Mucosa of stomach (tissue), 1 donor: Measurements from ENCODE around the gene TMOD3.

Source experiments
- H3K27me3 ChIP-seq: one replicate; pipeline ENCODE4 v1.7.0; 2013; ENCODE audit warnings: mild to moderate bottlenecking, low read length; ENCODE audit not compliant: control insufficient read depth, insufficient read depth
- H3K36me3 ChIP-seq: one replicate; pipeline ENCODE4 v1.7.0; 2013; ENCODE audit warnings: low read length; ENCODE audit not compliant: control insufficient read depth, insufficient read depth
- H3K4me1 ChIP-seq: one replicate; pipeline ENCODE4 v1.7.0; 2013; ENCODE audit warnings: mild to moderate bottlenecking, low read length; ENCODE audit not compliant: control insufficient read depth, insufficient read depth
- H3K4me3 ChIP-seq: one replicate; pipeline ENCODE4 v1.7.0; 2013; ENCODE audit warnings: low read length
- H3K9ac ChIP-seq: one replicate; pipeline ENCODE4 v1.7.0; 2013; ENCODE audit warnings: mild to moderate bottlenecking, low read length, moderate library complexity
- H3K9me3 ChIP-seq: one replicate; pipeline ENCODE4 v1.7.0; 2013; ENCODE audit warnings: mild to moderate bottlenecking, low read length, moderate library complexity; ENCODE audit not compliant: control insufficient read depth
- donor health status: Pancreatic carcinoma.

TMOD3 gene

DNA sequence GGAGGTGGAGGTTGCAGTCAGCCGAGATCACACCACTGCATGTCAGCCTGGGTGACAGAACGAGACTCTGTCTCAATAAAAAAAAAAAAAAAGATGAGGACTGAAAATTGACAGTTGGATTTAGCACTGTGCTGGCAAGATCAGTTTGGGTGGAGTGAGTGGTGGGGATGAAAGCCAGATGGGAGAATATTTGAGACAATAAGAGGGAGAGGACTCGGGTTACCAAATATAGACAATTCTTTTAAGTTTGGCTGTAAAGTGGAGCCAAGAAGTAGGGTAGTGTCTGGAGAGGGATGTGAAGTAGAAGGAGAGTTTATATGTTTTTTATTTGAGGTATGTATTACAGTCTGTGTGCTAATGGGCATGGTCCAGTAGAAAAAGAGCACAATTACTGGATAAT is 20.4 kb downstream of the TMOD3 start:
- Histone ChIP-seq H3K36me3 (no peaks in the 10 kb centered on the region), H3K4me1 (peaks cover 24% of the 10 kb centered on the region), H3K4me3 (no peak overlapping the region), H3K9ac (no peak overlapping the region), H3K27me3 (no peaks in the 10 kb centered on the region), H3K9me3 (no peaks in the 10 kb centered on the region)

DNA sequence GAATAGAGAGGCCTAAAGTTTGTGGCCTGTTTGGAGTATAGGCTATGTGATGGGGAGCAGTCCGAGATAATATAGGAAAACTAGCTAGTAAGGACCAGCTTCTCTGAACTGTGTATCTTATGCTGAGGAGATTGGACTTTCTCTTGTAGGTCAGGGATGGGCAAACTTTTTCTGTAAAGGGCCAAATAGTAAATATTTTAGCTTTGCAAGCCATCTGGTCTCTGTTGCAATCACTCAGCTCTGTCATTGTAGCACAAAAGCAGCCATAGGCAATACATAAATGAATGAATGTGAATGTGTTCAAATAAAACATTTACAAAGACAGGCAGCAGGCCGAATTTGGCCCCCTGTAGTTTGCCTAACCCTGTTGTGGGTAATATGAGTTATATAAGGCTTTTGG is 24.5 kb downstream of the TMOD3 start:
- no peaks in the 10 kb centered on the region for H3K27me3 ChIP-seq
- H3K4me1 ChIP-seq = peaks cover 4% of the 10 kb centered on the region
- H3K9me3 ChIP-seq = no peaks in the 10 kb centered on the region
- no peak overlapping the region for H3K9ac ChIP-seq
- no peak overlapping the region for H3K4me3 ChIP-seq
- H3K36me3 ChIP-seq = no peaks in the 10 kb centered on the region

DNA sequence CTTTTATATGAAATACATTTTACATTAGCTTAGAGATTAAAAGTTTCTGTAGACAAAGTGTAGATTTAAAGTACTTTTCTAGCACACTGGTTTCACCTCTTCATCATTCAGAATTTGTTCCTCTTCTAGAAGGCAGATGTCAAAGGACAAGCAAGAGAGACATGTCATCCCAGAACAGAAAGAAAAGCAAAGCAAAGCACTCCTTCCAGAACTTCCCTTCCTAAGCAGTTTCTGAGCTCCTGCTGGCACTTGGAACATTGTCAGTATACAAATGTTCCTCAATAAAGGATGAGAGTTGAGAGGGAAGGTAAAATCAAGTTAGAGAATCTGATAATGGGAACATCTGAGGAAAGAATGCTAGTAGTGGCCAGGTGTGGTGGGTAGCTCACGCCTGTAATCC is 26.2 kb downstream of the TMOD3 start:
- no peak overlapping the region for H3K4me3 ChIP-seq
- no peaks in the 10 kb centered on the region for H3K4me1 ChIP-seq

DNA sequence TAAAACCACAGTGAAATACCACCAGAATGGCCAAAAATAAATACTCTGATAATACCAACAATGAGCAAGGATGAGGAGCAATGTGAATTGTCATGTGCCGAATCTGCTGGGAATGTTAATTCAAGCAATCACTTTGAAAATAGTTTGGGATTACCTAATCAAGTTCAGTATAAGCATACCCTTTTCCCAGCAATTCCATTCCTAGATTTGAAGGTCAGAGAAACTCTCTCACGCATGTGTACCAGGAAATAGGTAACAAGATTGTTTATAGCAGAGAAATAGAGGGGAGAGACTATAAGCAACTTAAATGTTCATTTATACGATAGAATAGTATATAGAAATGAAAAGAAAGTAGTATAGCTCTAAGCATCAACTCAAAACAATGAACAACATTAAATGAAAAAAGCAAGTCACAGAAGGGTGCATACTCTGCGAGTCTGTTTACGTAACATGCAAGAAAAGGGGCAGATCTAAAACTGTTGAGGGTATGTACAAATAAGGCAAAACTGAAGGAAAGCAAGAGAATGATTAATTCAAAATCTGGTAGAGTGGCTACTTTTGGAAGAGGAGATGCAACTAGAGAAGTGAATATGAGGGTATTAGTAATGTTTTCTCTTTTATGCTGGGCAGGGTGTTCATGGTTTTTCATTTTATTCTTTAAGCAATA is 27.4 kb downstream of the TMOD3 start:
- Histone ChIP-seq H3K9me3 (no peaks in the 10 kb centered on the region), H3K4me3 (no peak overlapping the region), H3K27me3 (no peaks in the 10 kb centered on the region), H3K4me1 (no peaks in the 10 kb centered on the region), H3K36me3 (no peaks in the 10 kb centered on the region), H3K9ac (no peak overlapping the region)

More for the DNA sequence above, 26.2 kb downstream of the TMOD3 start:
- Histone ChIP-seq H3K9ac (no peak overlapping the region), H3K27me3 (no peaks in the 10 kb centered on the region), H3K9me3 (no peaks in the 10 kb centered on the region), H3K36me3 (no peaks in the 10 kb centered on the region)

DNA sequence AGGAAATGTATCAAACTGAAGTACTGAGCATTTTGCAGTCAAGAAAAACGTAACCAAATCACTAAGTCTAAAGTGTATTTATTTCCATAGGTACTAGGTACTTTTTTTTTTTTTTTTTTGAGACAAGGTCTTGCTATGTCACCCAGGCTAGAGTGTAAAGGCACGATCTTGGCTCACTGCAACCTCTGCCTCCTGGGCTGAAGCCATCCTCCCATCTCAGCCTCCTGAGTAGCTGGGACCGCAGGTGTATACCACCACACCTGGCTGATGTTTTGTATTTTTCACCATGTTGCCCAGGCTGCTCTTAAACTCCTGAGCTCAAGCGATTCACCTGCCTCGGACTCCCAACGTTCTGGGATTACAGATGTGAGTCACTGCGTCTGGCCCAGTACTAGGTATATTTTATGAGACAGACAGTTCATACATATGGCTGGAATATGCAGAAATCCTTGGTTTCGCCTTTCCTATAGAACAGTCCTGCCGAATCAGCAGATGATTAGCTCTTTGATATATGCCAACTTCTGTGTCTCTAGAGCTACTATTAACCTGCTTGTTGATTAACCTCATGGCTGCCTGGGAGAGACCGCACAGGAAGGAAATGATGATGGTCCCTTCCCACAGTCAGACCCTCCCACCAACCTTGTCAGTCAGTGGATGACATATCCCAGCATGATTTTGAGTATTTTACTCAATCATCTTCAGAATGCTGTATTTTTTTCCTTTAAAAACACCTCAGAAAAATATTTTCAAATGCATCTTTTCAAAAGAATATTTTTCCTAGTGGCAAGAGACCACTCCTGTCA is 32.3 kb downstream of the TMOD3 start:
- Histone ChIP-seq H3K9me3 (no peaks in the 10 kb centered on the region), H3K4me1 (no peaks in the 10 kb centered on the region), H3K9ac (no peak overlapping the region), H3K36me3 (no peaks in the 10 kb centered on the region), H3K27me3 (no peaks in the 10 kb centered on the region), H3K4me3 (no peak overlapping the region)

DNA sequence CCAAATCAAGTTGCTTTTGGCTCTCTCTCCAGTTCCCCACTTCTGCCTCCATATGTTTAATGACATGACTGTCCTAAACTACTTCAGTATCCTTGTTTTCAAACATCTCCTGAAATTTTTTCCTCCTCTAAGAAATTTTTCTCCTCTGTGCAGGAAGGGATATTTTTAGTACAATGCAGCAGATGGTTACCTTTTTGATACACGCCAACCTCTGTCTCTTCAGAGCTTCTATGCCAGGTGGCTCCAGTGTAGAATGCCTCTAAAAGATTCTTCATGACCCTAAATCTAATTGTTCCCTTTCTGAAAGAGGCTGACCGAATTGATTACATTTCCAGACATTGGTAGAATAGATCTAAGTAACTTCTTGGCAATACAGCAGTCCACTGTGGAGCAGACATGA is 33.7 kb downstream of the TMOD3 start:
- Histone ChIP-seq H3K36me3 (no peaks in the 10 kb centered on the region), H3K27me3 (no peaks in the 10 kb centered on the region), H3K9me3 (no peaks in the 10 kb centered on the region), H3K9ac (no peak overlapping the region), H3K4me1 (no peaks in the 10 kb centered on the region), H3K4me3 (no peak overlapping the region)

DNA sequence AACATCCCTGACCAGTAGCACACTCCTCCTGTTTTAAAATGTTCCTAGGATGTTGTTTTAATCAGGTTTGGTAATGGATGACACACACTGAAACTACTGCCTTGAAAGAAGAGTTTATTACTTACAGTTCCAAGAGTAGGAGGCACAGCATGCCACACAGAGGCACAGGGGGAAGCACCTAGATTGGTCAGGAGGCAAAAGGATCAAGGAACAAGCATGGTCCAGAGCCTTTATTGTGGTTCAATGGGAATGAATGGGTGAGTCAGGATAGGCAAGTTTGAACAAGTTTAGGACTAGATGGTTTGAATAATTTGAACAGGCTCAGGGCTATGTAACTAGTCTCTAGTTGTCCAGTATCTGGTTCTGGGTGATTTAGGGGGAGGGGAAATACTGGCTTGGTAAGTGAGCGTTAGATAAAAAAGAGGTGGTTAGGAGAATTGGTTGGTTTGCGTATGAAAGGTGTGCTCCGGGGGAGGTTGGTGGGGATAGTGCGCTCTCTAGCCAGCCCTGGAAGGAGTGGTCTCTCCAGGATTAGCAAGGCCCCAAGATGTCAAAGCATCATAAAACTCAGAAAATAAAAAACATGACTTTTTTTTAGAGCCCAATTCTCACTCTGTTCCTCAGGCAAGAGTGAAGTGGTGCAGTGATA is 35.1 kb downstream of the TMOD3 start:
- Histone ChIP-seq H3K4me1 (no peaks in the 10 kb centered on the region), H3K4me3 (no peak overlapping the region), H3K9me3 (no peaks in the 10 kb centered on the region), H3K9ac (no peak overlapping the region), H3K36me3 (no peaks in the 10 kb centered on the region), H3K27me3 (no peaks in the 10 kb centered on the region)

DNA sequence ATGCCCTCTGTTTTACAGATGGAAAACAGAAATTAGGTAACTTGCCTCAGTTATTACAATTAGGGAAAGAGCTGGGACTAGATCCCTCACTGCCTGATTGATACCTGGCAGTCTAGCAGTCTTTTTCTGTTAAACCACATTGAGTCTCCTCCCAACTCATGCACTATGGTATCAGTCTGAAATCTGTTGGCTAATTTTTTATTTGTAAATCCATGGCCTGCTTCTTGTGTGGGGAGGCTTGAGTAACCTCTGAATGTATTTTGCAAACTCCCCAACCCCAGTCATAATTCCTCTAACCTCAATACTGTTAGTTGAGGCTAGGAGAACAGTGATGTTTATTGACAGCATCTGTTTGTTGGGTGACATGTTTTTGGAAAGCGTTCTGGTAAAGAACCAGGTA is 35.9 kb downstream of the TMOD3 start:
- H3K4me3 ChIP-seq = no peak overlapping the region
- H3K36me3 ChIP-seq = peaks cover 2% of the 10 kb centered on the region
- H3K9ac ChIP-seq = no peak overlapping the region
- no peaks in the 10 kb centered on the region for H3K27me3 ChIP-seq
- no peaks in the 10 kb centered on the region for H3K9me3 ChIP-seq
- H3K4me1 ChIP-seq = no peaks in the 10 kb centered on the region

DNA sequence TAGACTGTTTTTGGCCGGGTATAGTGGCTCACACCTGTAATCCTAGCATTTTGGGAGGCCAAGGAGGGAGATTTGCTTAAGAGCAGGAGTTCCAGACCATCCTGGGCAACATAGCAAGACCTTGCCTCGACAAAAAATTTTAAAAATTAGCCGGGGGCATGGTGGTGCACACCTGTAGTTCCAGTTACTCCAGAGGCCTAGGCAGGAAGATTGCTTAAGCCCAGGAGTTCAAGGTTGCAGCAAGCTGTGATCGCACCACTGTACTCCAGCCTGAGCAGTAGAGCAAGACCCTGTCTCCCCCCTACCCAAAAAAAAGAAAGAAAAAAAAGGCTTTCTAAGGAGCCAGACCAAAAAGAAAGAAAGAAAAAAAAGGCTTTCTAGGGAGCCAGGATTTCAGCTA is 36.7 kb downstream of the TMOD3 start:
- Histone ChIP-seq H3K36me3 (peaks cover 5% of the 10 kb centered on the region), H3K4me1 (no peaks in the 10 kb centered on the region), H3K9me3 (no peaks in the 10 kb centered on the region), H3K4me3 (no peak overlapping the region), H3K27me3 (no peaks in the 10 kb centered on the region), H3K9ac (no peak overlapping the region)

DNA sequence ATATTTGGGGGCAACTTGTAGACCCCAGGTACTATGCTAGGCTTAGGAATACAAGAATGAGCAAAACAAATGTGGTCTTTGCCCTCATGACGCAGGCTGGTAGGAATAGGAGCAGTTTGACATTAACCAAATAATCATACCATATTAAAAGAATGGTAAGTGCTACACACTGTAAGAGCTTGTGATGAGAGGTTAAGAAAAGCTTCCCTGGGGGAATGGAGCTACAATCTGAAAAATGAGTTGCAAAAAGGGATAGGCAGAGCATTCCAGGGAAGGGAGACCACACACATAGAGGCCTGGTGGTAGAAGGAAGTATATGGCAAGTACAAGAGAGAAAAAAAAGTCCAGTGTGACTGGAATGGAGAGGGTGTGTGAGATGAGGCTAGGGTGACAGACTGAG is 37.3 kb downstream of the TMOD3 start:
- Histone ChIP-seq H3K27me3 (no peaks in the 10 kb centered on the region), H3K9me3 (no peaks in the 10 kb centered on the region), H3K36me3 (peaks cover 5% of the 10 kb centered on the region), H3K4me1 (no peaks in the 10 kb centered on the region), H3K4me3 (no peak overlapping the region), H3K9ac (no peak overlapping the region)

DNA sequence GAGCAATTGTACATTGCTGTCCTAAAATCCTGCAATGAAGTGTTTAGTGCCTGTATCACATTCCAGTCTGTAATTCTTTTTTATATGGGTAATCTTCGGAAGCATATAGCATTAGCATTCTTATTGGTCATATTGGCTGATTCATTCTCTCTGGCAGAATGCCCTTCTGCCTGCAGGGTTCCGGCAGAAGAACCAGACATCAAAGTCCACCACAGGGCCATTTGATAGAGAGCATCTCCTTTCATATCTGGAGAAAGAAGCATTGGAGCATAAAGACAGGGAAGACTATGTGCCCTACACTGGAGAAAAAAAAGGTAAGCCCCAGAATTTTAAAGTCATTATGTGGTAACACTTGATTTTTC is 39.6 kb downstream of the TMOD3 start:
- H3K4me3 ChIP-seq = no peak overlapping the region
- no peaks in the 10 kb centered on the region for H3K4me1 ChIP-seq
- no peaks in the 10 kb centered on the region for H3K9me3 ChIP-seq
- H3K9ac ChIP-seq = no peak overlapping the region
- no peaks in the 10 kb centered on the region for H3K27me3 ChIP-seq
- H3K36me3 ChIP-seq = peaks cover 5% of the 10 kb centered on the region

DNA sequence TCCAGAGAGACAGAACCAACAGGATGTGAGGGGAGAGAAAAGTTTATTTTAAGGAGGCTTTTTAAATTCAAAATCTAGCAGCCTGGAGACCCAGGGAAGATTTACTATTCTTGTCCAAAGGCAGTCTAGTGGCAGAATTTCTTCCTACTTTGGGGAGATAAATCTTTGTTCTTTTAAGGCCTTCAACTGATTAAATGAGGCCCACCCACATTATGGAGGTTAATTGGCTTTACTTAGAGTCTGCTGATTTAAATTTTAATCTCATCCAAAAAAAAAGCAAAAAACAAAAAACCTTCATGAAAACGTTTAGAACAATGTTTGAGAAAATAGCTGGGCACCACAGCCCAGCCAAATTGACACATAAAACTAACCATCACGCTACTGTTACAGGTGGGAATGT is 41.3 kb downstream of the TMOD3 start:
- H3K9me3 ChIP-seq = no peaks in the 10 kb centered on the region
- H3K4me3 ChIP-seq = no peak overlapping the region
- H3K36me3 ChIP-seq = peaks cover 5% of the 10 kb centered on the region
- H3K4me1 ChIP-seq = peaks cover 16% of the 10 kb centered on the region
- no peak overlapping the region for H3K9ac ChIP-seq
- H3K27me3 ChIP-seq = no peaks in the 10 kb centered on the region
